GM03348 (cell line): ENCODE results near the gene CAMK1D.

ENCODE experiments used
- DNase-seq: peaks from one replicate; pipeline ENCODE4 v3.0.0; 2012; ENCODE audit warnings: low spot score

CAMK1D gene

GRCh38 chr10:12629767-12630165 lies 280.4 kb downstream of the CAMK1D start:
- DNase-seq, result no peak

GRCh38 chr10:12631216-12631615 lies 281.9 kb downstream of the CAMK1D start:
- no peak for DNase-seq

GRCh38 chr10:12631787-12632562 lies 282.6 kb downstream of the CAMK1D start:
- no peak for DNase-seq

GRCh38 chr10:12633776-12634620 lies 284.7 kb downstream of the CAMK1D start:
- no peak for DNase-seq

- no peak for DNase-seq
These were observed 285.2 kb downstream of the CAMK1D start for GRCh38 chr10:12634621-12634931.

GRCh38 chr10:12635127-12635541 lies 285.8 kb downstream of the CAMK1D start:
- DNase-seq, result no peak

GRCh38 chr10:12636571-12636970 lies 287.2 kb downstream of the CAMK1D start:
- DNase-seq, result no peak

GRCh38 chr10:12637649-12638048 lies 288.3 kb downstream of the CAMK1D start:
- DNase-seq, result no peak

GRCh38 chr10:12638103-12638502 lies 288.8 kb downstream of the CAMK1D start:
- peak; percentile 39 for DNase-seq

- DNase-seq, result no peak
These were observed 289.4 kb downstream of the CAMK1D start for GRCh38 chr10:12638781-12639180.

- no peak for DNase-seq
These were observed 290.9 kb downstream of the CAMK1D start for GRCh38 chr10:12639996-12640944.

GRCh38 chr10:12642036-12642435 lies 292.7 kb downstream of the CAMK1D start:
- DNase-seq, result no peak

- no peak for DNase-seq
These were observed 293.9 kb downstream of the CAMK1D start for GRCh38 chr10:12643279-12643678.

GRCh38 chr10:12644380-12645144 lies 295.2 kb downstream of the CAMK1D start:
- no peak for DNase-seq

- DNase-seq, result no peak
These were observed 296.1 kb downstream of the CAMK1D start for GRCh38 chr10:12645449-12645848.

- no peak for DNase-seq
These were observed 299.8 kb downstream of the CAMK1D start for GRCh38 chr10:12649012-12649584.

- DNase-seq, result no peak
These were observed 300.8 kb downstream of the CAMK1D start for GRCh38 chr10:12650122-12650521.

- no peak for DNase-seq
These were observed 301.4 kb downstream of the CAMK1D start for GRCh38 chr10:12650538-12651298.

- DNase-seq, result no peak
These were observed 306.6 kb downstream of the CAMK1D start for GRCh38 chr10:12655940-12656339.

- peak; percentile 71 for DNase-seq
These were observed 307.3 kb downstream of the CAMK1D start for GRCh38 chr10:12656518-12657142.
